Measurements from ENCODE around the gene MTSS2. TPM values are rescaled to one million over a fixed set of nuclear protein-coding genes. Genes with fewer than 3 reads are reported as not detected.

Gene MTSS2
- 18.7 and 39.2 TPM in 2 replicates for total RNA-seq (2014; rRNA removed)
- Bru-seq, nascent RNA, result percentile 74 among the genes with signal in this experiment
- BruChase-seq, experiment 1, labeled RNA remaining after a 6-hour chase, result percentile 89 among the genes with signal in this experiment
- percentile 80 among the genes with signal in this experiment for BruChase-seq, experiment 2, labeled RNA remaining after a 2-hour chase
- long read RNA-seq, partial matches to known transcripts, result 0 of 1 reads
- long read RNA-seq, other reads (novel, unspliced or antisense), result 1 of 1 reads

GRCh38 chr16:70685938-70686375, at the start of gene MTSS2:
MTSS2 (minus strand) TSS chr16:70686053; CDS start chr16:70685791, 262 bp downstream.
- peak within 1 kb of the TSS; percentile 92 for H3K4me2 ChIP-seq (ENCODE audit: low read length)
- peak; percentile 78 for DNase-seq

GRCh38 chr16:70735141-70735979, 49.5 kb upstream of the MTSS2 start:
- H3K4me2 ChIP-seq (ENCODE audit: low read length), result no peak overlapping the region
- ChIA-PET POLR2A (ENCODE audit: unreplicated experiment) (interaction anchor here (0.6 kb wide), 1 partner anchor 396 kb away, joined by 3 read pairs; no protein-coding TSS in a partner anchor), CTCF (no interaction called here)
- H3K36me3 ChIP-seq (ENCODE audit: low read depth, low read length), result no peaks in the 10 kb centered on the region
- H3K9me2 ChIP-seq (replicated peaks; ENCODE audit: low read length), result no peaks in the 10 kb centered on the region
- no peaks in the 10 kb centered on the region for H4K20me1 ChIP-seq (ENCODE audit: low read length)
- no peak overlapping the region for H3K27ac ChIP-seq (ENCODE audit: low read length)
- H3K27me3 ChIP-seq (ENCODE audit: low read length), result no peaks in the 10 kb centered on the region
- H2AFZ ChIP-seq (ENCODE audit: low read length), result no peak overlapping the region
- H3K4me3 ChIP-seq (ENCODE audit: low read length), result no peak overlapping the region
- no peaks in the 10 kb centered on the region for H3K4me1 ChIP-seq (ENCODE audit: insufficient read depth, low read length)
- no peaks in the 10 kb centered on the region for H3K79me2 ChIP-seq (ENCODE audit: low read length)
- TF ChIP-seq EZH2phosphoT487 (IDR thresholded peaks at IDR 0.05; ENCODE audit: borderline replicate concordance, low read length) (no peak), EZH2 (IDR thresholded peaks at IDR 0.05; ENCODE audit: low read length, unreplicated experiment) (no peak), CTCF (conservative IDR thresholded peaks at IDR 0.05; ENCODE audit: low read depth, low read length) (no peak)
- DNase-seq, result no peak
- no peak overlapping the region for H3K9ac ChIP-seq (ENCODE audit: low read length)
- no peak for ATAC-seq
- BruUV-seq (replicated peaks), result no TSS peak
- no peaks in the 10 kb centered on the region for H3K9me3 ChIP-seq (ENCODE audit: low read length)
- intact Hi-C loops (cut with micrococcal nuclease), result no loop called here
- no peaks in the 10 kb centered on the region for H3F3A ChIP-seq (ENCODE audit: low read length, unreplicated experiment)

More at GRCh38 chr16:70685938-70686375, at the start of gene MTSS2:
- peak; percentile 67 for ATAC-seq
- POLR2A ChIA-PET (ENCODE audit: unreplicated experiment), result no interaction called here
- H3K9ac ChIP-seq (ENCODE audit: low read length), result peak within 1 kb of the TSS; percentile 71
- peaks cover 45% of the 10 kb centered on the region for H3K79me2 ChIP-seq (ENCODE audit: low read length)
- peaks cover 18% of the 10 kb centered on the region for H3K4me1 ChIP-seq (ENCODE audit: insufficient read depth, low read length)
- BruUV-seq (replicated peaks), result no TSS peak
- H3K9me3 ChIP-seq (ENCODE audit: low read length), result no peaks in the 10 kb centered on the region
- intact Hi-C loops (cut with micrococcal nuclease), result loop anchor here (2.0 kb wide), 1 partner anchor 61 kb away; no protein-coding TSS in a partner anchor
- no peaks in the 10 kb centered on the region for H3K9me2 ChIP-seq (replicated peaks; ENCODE audit: low read length)
- no peaks in the 10 kb centered on the region for H3K27me3 ChIP-seq (ENCODE audit: low read length)
- H3K36me3 ChIP-seq (ENCODE audit: low read depth, low read length), result no peaks in the 10 kb centered on the region
- peak within 1 kb of the TSS; percentile 94 for H3K4me3 ChIP-seq (ENCODE audit: low read length)
- no peak for TF ChIP-seq EZH2phosphoT487 (IDR thresholded peaks at IDR 0.05; ENCODE audit: borderline replicate concordance, low read length)
- TF ChIP-seq CTCF (conservative IDR thresholded peaks at IDR 0.05; ENCODE audit: low read depth, low read length), result no peak
- no peak for TF ChIP-seq EZH2 (IDR thresholded peaks at IDR 0.05; ENCODE audit: low read length, unreplicated experiment)
- H3F3A ChIP-seq (ENCODE audit: low read length, unreplicated experiment), result no peaks in the 10 kb centered on the region
- CTCF ChIA-PET, result no interaction called here
- no peaks in the 10 kb centered on the region for H4K20me1 ChIP-seq (ENCODE audit: low read length)
- no peak within 1 kb of the TSS for H3K27ac ChIP-seq (ENCODE audit: low read length)
- H2AFZ ChIP-seq (ENCODE audit: low read length), result no peak within 1 kb of the TSS
